GM12878 (cell line): ENCODE results near the gene BLOC1S6. TPM values are rescaled to one million over a fixed set of nuclear protein-coding genes. Genes with fewer than 3 reads are reported as not detected.

Source experiments
- ATAC-seq: fragments of 200-7000 bp; cut with Tn5 transposase; 3 replicates; pipeline ENCODE4 v1.9.1; 2020; ENCODE audit warnings: mild to moderate bottlenecking, moderate library complexity
- Bru-seq: library from RNA; stranded (reverse); fragments of 400-500 nt; gene quantifications from one replicate; lab custom pipeline; 2021; lab: Mats Ljungman, UMichigan
- BruChase-seq, 2 experiments: library from RNA; stranded (reverse); fragments of 400-500 nt; gene quantifications; one replicate each; lab custom pipeline; 2021; lab: Mats Ljungman, UMichigan
- BruUV-seq: library from RNA; stranded (reverse); fragments of 400-500 nt; replicated peaks from 2 replicates; lab custom pipeline; 2021; lab: Mats Ljungman, UMichigan
- CTCF ChIA-PET: fragments of 300-600 bp; sonication (Branson Sonifier 250); formaldehyde crosslinking; extraction: SDS; loops from one replicate; lab custom pipeline; 2021; ENCODE audit warnings: inconsistent platforms; lab: Yijun Ruan, JAX
- POLR2A ChIA-PET: fragments of 350-600 bp; formaldehyde crosslinking; extraction: SDS; loops from one replicate; lab custom pipeline; 2021; ENCODE audit warnings: inconsistent platforms; lab: Charles Lee
- RAD21 ChIA-PET: fragments of 300-600 bp; sonication (Branson Sonifier 250); formaldehyde crosslinking; loops from one replicate; lab custom pipeline; 2023; ENCODE audit warnings: antibody characterized with exemption; ENCODE audit not compliant: unreplicated experiment; lab: Charles Lee
- SMC1A ChIA-PET: fragments of 300-600 bp; sonication (Branson Sonifier 250); formaldehyde crosslinking; loops from one replicate; lab custom pipeline; 2023; ENCODE audit not compliant: unreplicated experiment, uncharacterized antibody; lab: Charles Lee
- DNase-seq: peaks from one replicate; pipeline ENCODE4 v3.0.0-alpha.2; 2011; ENCODE audit warnings: low read depth, low spot score
- FAIRE-seq: peaks from 3 replicates; lab custom pipeline; 2011; peaks lifted over from hg19 to GRCh38; lab: Jason Lieb, UNC
- H2AFZ ChIP-seq: 2 replicates; pipeline ENCODE4 v1.6.0; 2011; ENCODE audit warnings: low read depth, low read length, control low read depth; ENCODE audit not compliant: control insufficient read depth
- H3K27ac ChIP-seq: 2 replicates; pipeline ENCODE4 v1.5.1; 2011; ENCODE audit warnings: control low read depth; ENCODE audit not compliant: control insufficient read depth, insufficient read depth
- H3K27me3 ChIP-seq, 2 experiments: replicated peaks in 1 of 2; 2 replicates each; pipeline versions ENCODE4 v1.6.0 to v1.6.1; 2011; ENCODE audit warnings: low read length in 1 of 2; ENCODE audit not compliant: control insufficient read depth in 2 of 2, insufficient read depth in 2 of 2
- H3K36me3 ChIP-seq, 2 experiments: 2 replicates each; pipeline ENCODE4 v1.5.1; 2011; ENCODE audit warnings: low read length in 1 of 2; ENCODE audit not compliant: control insufficient read depth in 2 of 2, insufficient read depth in 2 of 2
- H3K4me1 ChIP-seq: 2 replicates; pipeline ENCODE4 v1.6.1; 2011; ENCODE audit warnings: mild to moderate bottlenecking, low read length, moderate library complexity, mixed read lengths; ENCODE audit not compliant: control insufficient read depth, insufficient read depth
- H3K4me2 ChIP-seq: 2 replicates; pipeline ENCODE4 v1.6.0; 2011; ENCODE audit warnings: control low read depth; ENCODE audit not compliant: control insufficient read depth, insufficient read depth
- H3K4me3 ChIP-seq: fragments of 200-600 bp; sonication (generic); 2 replicates; pipeline ENCODE4 v1.5.1; 2016
- H3K79me2 ChIP-seq: 2 replicates; pipeline ENCODE4 v1.6.0; 2011; ENCODE audit warnings: low read length; ENCODE audit not compliant: control insufficient read depth, insufficient read depth
- H3K9ac ChIP-seq: 2 replicates; pipeline ENCODE4 v1.8.0; 2011; ENCODE audit warnings: low read length, control low read depth, mixed read lengths; ENCODE audit not compliant: control insufficient read depth, insufficient read depth
- H3K9me3 ChIP-seq: replicated peaks from 3 replicates; pipeline ENCODE4 v1.5.1; 2011; ENCODE audit warnings: mild to moderate bottlenecking, low read length; ENCODE audit not compliant: control insufficient read depth, insufficient read depth
- H4K20me1 ChIP-seq: 2 replicates; pipeline ENCODE4 v1.6.0; 2011; ENCODE audit not compliant: control insufficient read depth, insufficient read depth
- ATF2 ChIP-seq: IDR thresholded peaks from 2 replicates; pipeline ENCODE4 v1.6.1; 2012; ENCODE audit warnings: low read length, inconsistent platforms
- CREB1 ChIP-seq: IDR thresholded peaks from 2 replicates; pipeline ENCODE4 v1.6.1; 2012; ENCODE audit warnings: low read depth, mild to moderate bottlenecking, inconsistent platforms
- MEF2B ChIP-seq: fragments of 450-650 bp; IDR thresholded peaks from 2 replicates; pipeline ENCODE4 v1.6.1; 2018; ENCODE audit warnings: mild to moderate bottlenecking, moderate library complexity; ENCODE audit not compliant: partially characterized antibody, poor library complexity, severe bottlenecking
- PKNOX1 ChIP-seq: fragments of 450-650 bp; IDR thresholded peaks from 2 replicates; pipeline ENCODE4 v1.6.1; 2016; ENCODE audit warnings: mild to moderate bottlenecking
- RBBP5 ChIP-seq: fragments of 200-600 bp; sonication (generic); conservative IDR thresholded peaks from 2 replicates; pipeline ENCODE4 v1.6.1; 2016
- RUNX3 ChIP-seq: IDR thresholded peaks from 2 replicates; pipeline ENCODE4 v1.6.1; 2012; ENCODE audit warnings: low read length, inconsistent platforms
- SIX5 ChIP-seq: IDR thresholded peaks from 2 replicates; pipeline ENCODE4 v1.6.1; 2011; ENCODE audit warnings: mild to moderate bottlenecking, low read depth, low read length, moderate library complexity; ENCODE audit not compliant: severe bottlenecking
- SPI1 ChIP-seq: IDR thresholded peaks from 2 replicates; pipeline ENCODE4 v1.6.1; 2011; ENCODE audit warnings: low read depth, mild to moderate bottlenecking, low read length, moderate library complexity, borderline replicate concordance; ENCODE audit not compliant: insufficient read depth
- SUZ12 ChIP-seq: fragments of 200-600 bp; sonication (generic); IDR thresholded peaks from one replicate; pipeline ENCODE4 v1.6.1; 2018; ENCODE audit warnings: antibody characterized with exemption, mild to moderate bottlenecking; ENCODE audit not compliant: unreplicated experiment
- USF2 ChIP-seq: IDR thresholded peaks from 2 replicates; pipeline ENCODE4 v1.6.1; 2011; ENCODE audit warnings: low read depth, low read length, improper control_type of control experiment, borderline replicate concordance
- ZNF384 ChIP-seq: IDR thresholded peaks from 2 replicates; pipeline ENCODE4 v1.6.1; 2012; ENCODE audit warnings: low read depth, mild to moderate bottlenecking, low read length, improper control_type of control experiment, borderline replicate concordance
- WGBS: methylation state at CpG from one replicate; pipeline ENCODE4 v1.1.6; 2016; ENCODE audit warnings: low lambda C conversion rate; ENCODE audit not compliant: insufficient replicate concordance, insufficient coverage; ENCODE audit errors: missing lambda C conversion rate; 5-methylcytosine and 5-hydroxymethylcytosine counted together
- in situ Hi-C: fragments of 300-500 bp; cut with MboI; formaldehyde crosslinking; loops from 9 replicates; pipeline ENCODE4 v1.14.3; 2018; ENCODE audit warnings: mixed read lengths
- intact Hi-C: fragments of 100-400 bp; cut with micrococcal nuclease; formaldehyde crosslinking; loops from one replicate; pipeline ENCODE4 v1.14.2; 2022; ENCODE audit not compliant: unreplicated experiment
- long read RNA-seq, 2 experiments: library from polyadenylated mRNA; unstranded; transcript quantifications; one replicate each; pipeline ENCODE4 v2.0.0, GENCODE V29; 2019 to 2020
- polyA minus RNA-seq, 3 experiments: library from RNA; depleted of rRNA, polyadenylated mRNA; stranded (reverse); fragments of >200 nt; gene quantifications; 2 replicates each; pipeline ENCODE4 v1.2.3, GENCODE V29; 2011
- polyA plus RNA-seq, 11 experiments: library from polyadenylated mRNA; depleted of rRNA in 4 of 11; unstranded in 6 of 11; stranded (reverse) in 5 of 11; fragments of >200 nt; fragmentation: Nextera tagmentation in 4 of 11; fragmentation: Illumina TruSeq in 1 of 11; extraction: Ambion mirVana in 4 of 11; extraction: Trizol in 1 of 11; gene quantifications; 1 replicate in 1 of 11; 2 replicates in 10 of 11; pipeline versions ENCODE4 v1.2.1 to v1.2.3, GENCODE V29; 2011 to 2016; ENCODE audit warnings: inconsistent platforms in 2 of 11, missing spikeins in 2 of 11, low read depth in 1 of 11
- total RNA-seq, 4 experiments: library from RNA; depleted of rRNA in 3 of 4; stranded (reverse); fragments of >200 nt in 3 of 4; fragmentation: Illumina TruSeq in 1 of 4; extraction: Trizol in 1 of 4; gene quantifications; 2 replicates each; pipeline versions ENCODE4 v1.2.1 to v1.2.3, GENCODE V29; 2013 to 2021

Gene BLOC1S6
- total RNA-seq (2013; cell fraction: nucleolus; rRNA removed), result 52.2 and 54.0 TPM in 2 replicates
- 34.1 and 44.4 TPM in 2 replicates for total RNA-seq (2014; rRNA removed)
- total RNA-seq (2014; rRNA removed; fragmentation: Illumina TruSeq; extraction: Trizol), result 47.1 and 48.8 TPM in 2 replicates
- 25.6 and 34.5 TPM in 2 replicates for total RNA-seq (2021)
- 27.7 TPM for polyA plus RNA-seq (2011; ENCODE audit: low read depth)
- polyA plus RNA-seq (2011; rRNA removed), result 25.4 and 39.1 TPM in 2 replicates
- 12.2 and 13.9 TPM in 2 replicates for polyA plus RNA-seq (2011; cell fraction: cytosol; rRNA removed)
- 5.6 and 9.9 TPM in 2 replicates for polyA plus RNA-seq (2011; cell fraction: nucleus; rRNA removed)
- polyA plus RNA-seq (2012), result 33.5 and 40.5 TPM in 2 replicates
- polyA plus RNA-seq (2014; fragmentation: Illumina TruSeq; extraction: Trizol), result 38.8 and 49.8 TPM in 2 replicates
- 10 to 100 TPM; 13.5 to 16.9 TPM for polyA plus RNA-seq (2014; fragmentation: Nextera tagmentation; extraction: Ambion mirVana)
- polyA plus RNA-seq (2014; rRNA removed), result 20.5 and 29.8 TPM in 2 replicates
- 10 to 100 TPM; 31.3 to 36.2 TPM for polyA plus RNA-seq (2016; fragmentation: Nextera tagmentation; extraction: Ambion mirVana)
- 9.4 and 11.5 TPM in 2 replicates for polyA minus RNA-seq (2011; rRNA and poly(A)+ RNA removed)
- polyA minus RNA-seq (2011; cell fraction: cytosol; rRNA and poly(A)+ RNA removed), result 8.4 and 17.8 TPM in 2 replicates
- 4.2 and 10.4 TPM in 2 replicates for polyA minus RNA-seq (2011; cell fraction: nucleus; rRNA and poly(A)+ RNA removed)
- Bru-seq, nascent RNA, result percentile 97 among the genes with signal in this experiment
- percentile 99 among the genes with signal in this experiment for BruChase-seq, experiment 1, labeled RNA remaining after a 6-hour chase
- BruChase-seq, experiment 2, labeled RNA remaining after a 2-hour chase, result percentile 99 among the genes with signal in this experiment
- long read RNA-seq, experiment 1, full-length matches to known transcripts, result 15 of 15 reads
- long read RNA-seq, experiment 1, partial matches to known transcripts, result 0 of 15 reads
- long read RNA-seq, experiment 1, other reads (novel, unspliced or antisense), result 0 of 15 reads
- long read RNA-seq, experiment 2, full-length matches to known transcripts, result 113 of 131 reads
- long read RNA-seq, experiment 2, partial matches to known transcripts, result 10 of 131 reads
- long read RNA-seq, experiment 2, other reads (novel, unspliced or antisense), result 8 of 131 reads

GRCh38 chr15:45587095-45587862 lies at the start of gene BLOC1S6:
Gene BLOC1S6 (plus strand): TSS chr15:45587379. CDS start chr15:45587444, 65 bp downstream.
- Histone ChIP-seq H3K79me2 (peaks cover 59% of the 10 kb centered on the region), H3K36me3 (peaks cover 0 to 4% of the 10 kb centered on the region in 2 experiments; a peak in 1 of 4 replicates), H3K27me3 (no peaks in the 10 kb centered on the region), H3K9ac (peak within 1 kb of the TSS; percentile 97), H3K4me3 (peak within 1 kb of the TSS; percentile 97), H3K27ac (peak within 1 kb of the TSS; percentile 85), H3K4me1 (peaks cover 4% of the 10 kb centered on the region; the same call in 1 of the 2 replicates), H3K4me2 (peak within 1 kb of the TSS; percentile 99), H2AFZ (peak within 1 kb of the TSS; percentile 90), H3K9me3 (no peaks in the 10 kb centered on the region), H4K20me1 (no peaks in the 10 kb centered on the region)
- WGBS, result 1% methylated on average over 62 of the region's 62 CpGs
- ChIA-PET CTCF (interaction anchor here (0.9 to 6.1 kb wide), 20 partner anchors 9 to 424 kb away, joined by 3 to 79 read pairs (median 4); partner anchors contain the start of gene SQOR), POLR2A (interaction anchor here (0.5 to 2.8 kb wide), 12 partner anchors 8 to 398 kb away, joined by 3 to 17 read pairs (median 4); a partner anchor contains a TSS), SMC1A (interaction anchor here (0.6 to 4.9 kb wide), 16 partner anchors 10 to 181 kb away, joined by 3 to 35 read pairs (median 6); no protein-coding TSS in a partner anchor), RAD21 (interaction anchor here (0.9 to 4.0 kb wide), 19 partner anchors 14 to 424 kb away, joined by 3 to 22 read pairs (median 4); partner anchors contain the start of gene SQOR)
- in situ Hi-C loops (loop anchor here (10.0 kb wide), 1 partner anchor 392 kb away; no protein-coding TSS in a partner anchor), intact Hi-C loops (loop anchor here (2.0 to 5.0 kb wide), 2 partner anchors 50 to 65 kb away; partner anchors contain the start of gene SLC30A4)
- BruUV-seq, result no TSS peak
- FAIRE-seq (no peak), DNase-seq (peak; percentile 74), ATAC-seq (peak; percentile 93)
- peak; percentile 87 for TF ChIP-seq MEF2B
- no peak for TF ChIP-seq SUZ12
- no peak for TF ChIP-seq RBBP5
- TF ChIP-seq SIX5, result peak; percentile 33
- TF ChIP-seq SPI1, result peak; percentile 76; the same call in 1 of the 2 replicates
- no peak for TF ChIP-seq ZNF384
- peak; percentile 50 for TF ChIP-seq ATF2
- peak; percentile 68 for TF ChIP-seq PKNOX1
- TF ChIP-seq USF2, result peak; percentile 30
- TF ChIP-seq RUNX3, result peak; percentile 38
- TF ChIP-seq CREB1, result peak; percentile 94
